ENCODE data around the gene MSRB2.

Gene MSRB2

DNA sequence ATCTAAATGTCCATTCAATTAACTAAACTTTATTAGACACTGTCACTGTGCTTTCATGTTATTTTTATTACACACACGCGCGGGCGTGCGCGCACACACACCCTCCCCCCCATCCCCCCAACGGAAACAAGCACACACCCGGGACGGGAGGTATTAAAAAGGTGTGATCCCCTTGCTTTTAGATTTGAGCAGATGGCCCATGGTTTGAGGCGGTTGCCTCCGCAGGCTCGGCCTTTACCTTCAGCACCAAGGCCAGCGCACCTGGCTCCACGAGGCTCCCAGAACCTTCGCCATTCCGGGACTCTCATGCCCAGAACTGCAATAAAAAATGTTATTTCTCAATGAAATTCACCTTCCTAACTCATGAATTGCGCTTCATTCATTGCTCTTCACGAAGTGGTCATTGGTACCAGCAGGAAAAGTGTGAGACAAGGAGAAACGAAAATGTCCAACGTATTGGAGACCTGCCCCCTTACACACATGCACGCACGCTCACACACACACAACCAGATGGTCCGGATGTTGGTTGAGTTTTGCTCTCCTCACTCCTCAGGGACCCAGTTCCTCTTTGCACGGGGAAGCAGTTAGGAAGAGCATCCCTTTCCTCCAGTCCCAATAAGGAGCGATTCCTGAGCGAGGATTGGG is 76.0 kb downstream of the MSRB2 start:
- TF ChIP-seq, protein P1, sequence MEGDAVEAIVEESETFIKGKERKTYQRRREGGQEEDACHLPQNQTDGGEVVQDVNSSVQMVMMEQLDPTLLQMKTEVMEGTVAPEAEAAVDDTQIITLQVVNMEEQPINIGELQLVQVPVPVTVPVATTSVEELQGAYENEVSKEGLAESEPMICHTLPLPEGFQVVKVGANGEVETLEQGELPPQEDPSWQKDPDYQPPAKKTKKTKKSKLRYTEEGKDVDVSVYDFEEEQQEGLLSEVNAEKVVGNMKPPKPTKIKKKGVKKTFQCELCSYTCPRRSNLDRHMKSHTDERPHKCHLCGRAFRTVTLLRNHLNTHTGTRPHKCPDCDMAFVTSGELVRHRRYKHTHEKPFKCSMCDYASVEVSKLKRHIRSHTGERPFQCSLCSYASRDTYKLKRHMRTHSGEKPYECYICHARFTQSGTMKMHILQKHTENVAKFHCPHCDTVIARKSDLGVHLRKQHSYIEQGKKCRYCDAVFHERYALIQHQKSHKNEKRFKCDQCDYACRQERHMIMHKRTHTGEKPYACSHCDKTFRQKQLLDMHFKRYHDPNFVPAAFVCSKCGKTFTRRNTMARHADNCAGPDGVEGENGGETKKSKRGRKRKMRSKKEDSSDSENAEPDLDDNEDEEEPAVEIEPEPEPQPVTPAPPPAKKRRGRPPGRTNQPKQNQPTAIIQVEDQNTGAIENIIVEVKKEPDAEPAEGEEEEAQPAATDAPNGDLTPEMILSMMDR (conservative IDR thresholded peaks at IDR 0.05; ENCODE audit: control insufficient read depth, insufficient read depth, low read depth, low read length) = no peak
- no peak overlapping the region for H3K4me3 ChIP-seq (ENCODE audit: control insufficient read depth, low read depth, low read length)
- peak; percentile 28 for DNase-seq (ENCODE audit: low read depth)

All from fibroblast of mammary gland (primary cell).